NCI-H526 treated with DMSO at 0.1 percent for 48 hours (cell line): ENCODE results near the gene DHCR7.

ENCODE experiments used
- DNase-seq: peaks from one replicate; lab custom pipeline; 2025; lab: John Stamatoyannopoulos, UW

DHCR7 gene

DNA sequence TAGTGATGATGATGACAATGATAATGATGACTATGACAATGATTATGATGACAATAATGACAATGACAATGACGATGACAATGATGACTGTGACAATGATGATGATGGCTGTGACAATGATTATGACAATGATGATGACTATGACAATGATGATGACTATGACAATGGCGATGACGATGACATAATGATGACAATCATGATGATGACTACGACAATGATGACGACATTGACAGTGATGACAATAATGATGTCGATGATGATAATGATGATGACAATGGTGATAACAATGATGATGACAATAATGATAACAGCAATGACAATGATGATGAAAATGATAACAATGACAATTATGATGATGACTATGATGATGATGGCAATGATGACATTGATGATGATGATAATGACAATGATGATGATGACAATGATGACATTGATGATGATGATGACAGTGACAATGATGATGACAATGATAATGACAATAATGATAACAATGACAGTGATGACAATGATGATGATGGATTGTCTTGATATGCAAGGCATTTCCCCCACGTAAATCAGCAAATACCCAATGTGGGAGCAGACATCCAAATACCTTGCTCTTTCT lies 37.7 kb downstream of the DHCR7 start:
- DNase-seq = no peak

DNA sequence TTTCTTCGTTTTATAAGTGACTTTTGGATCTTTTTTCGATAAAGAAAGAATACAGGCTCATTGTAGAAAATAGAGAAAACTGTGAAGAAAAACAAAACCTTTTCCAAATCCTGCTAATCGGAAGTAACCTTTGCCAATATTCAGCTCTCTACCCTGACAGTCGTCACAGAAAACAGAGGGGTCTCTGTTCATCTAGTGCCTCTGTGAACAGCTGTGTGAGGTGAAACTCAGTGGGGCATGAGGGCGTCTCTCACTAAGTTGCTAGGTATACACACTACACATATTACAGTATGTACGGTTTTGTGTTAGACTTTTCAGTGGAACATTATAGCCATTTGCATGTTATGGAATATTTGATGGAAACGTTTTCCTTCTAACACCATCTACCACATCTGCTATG lies 39.4 kb downstream of the DHCR7 start:
- DNase-seq = no peak

DNA sequence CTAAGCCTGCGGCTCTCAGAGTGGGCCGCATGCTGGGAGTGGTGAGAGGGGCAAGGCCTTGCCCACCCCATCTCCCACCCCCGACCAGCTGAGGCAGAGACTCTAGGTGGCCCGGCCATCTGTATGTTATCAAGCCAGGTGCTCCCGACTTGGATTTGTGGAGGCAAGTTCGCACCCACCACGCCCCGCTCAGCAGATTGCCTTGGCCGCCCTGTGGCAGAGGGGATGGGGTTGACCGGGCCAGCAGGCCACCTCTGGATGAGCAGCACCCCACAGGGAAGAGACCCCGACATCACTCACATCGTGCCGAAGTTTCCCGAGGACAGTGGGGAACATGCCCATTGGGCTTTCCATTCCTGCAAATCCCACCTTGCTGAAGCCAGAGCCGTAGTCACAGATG lies 40.8 kb downstream of the DHCR7 start:
- DNase-seq = no peak

DNA sequence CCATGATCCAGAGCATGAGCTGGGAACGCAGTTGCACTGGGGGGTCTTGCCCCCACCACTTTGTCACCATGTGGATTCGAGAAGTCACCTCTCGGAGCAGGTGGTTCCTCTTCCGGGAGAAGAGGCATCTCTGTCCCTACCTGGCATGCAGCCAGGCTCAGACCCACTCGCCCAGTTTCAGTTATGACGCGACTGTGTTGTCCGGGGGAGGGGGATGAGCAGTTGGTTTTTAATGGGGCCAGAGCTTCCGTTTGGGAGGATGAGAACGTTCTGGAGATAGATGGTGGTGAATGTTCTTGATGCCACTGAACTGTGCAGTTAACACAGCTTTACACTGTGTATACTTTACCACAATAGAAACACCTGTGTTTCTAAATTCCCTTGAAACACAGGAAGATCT lies 41.5 kb downstream of the DHCR7 start:
- no peak for DNase-seq

DNA sequence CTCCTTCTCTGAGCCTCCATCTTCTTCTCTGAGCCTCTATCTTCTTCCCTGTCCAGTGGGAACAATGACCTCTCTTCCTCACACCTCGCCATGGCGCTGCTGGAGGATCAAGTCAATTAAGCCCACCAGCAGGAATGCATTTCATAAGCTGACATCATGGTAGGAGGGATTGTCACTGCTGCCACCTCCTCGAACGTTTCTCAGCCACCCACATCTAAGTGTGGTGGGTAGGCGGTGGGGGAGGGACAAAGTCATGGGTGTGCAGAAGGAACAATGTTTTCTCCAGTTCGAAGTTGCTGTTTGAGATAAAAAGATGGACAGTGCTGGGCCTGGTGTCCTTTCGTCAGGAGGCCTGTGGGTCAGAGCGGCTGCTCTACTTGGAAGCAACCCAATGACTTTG lies 44.0 kb downstream of the DHCR7 start:
- DNase-seq = no peak

DNA sequence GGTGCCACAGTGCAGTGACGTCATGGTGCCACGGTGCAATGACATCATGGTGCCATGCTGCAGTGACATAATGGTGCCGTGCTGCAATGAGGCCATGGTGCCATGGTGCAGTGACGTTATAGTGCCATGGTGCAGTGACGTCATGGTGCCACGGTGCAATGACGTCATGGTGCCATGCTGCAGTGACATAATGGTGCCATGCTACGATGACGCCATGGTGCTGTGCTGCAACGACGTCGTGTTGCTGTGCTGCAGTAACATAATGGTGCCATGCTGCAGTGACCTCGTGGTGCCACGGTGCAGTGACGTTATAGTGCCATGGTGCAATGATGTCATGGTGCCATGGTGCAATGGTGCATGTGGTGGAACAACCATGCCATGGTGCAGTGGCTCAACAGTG lies 45.3 kb downstream of the DHCR7 start:
- DNase-seq = no peak

DNA sequence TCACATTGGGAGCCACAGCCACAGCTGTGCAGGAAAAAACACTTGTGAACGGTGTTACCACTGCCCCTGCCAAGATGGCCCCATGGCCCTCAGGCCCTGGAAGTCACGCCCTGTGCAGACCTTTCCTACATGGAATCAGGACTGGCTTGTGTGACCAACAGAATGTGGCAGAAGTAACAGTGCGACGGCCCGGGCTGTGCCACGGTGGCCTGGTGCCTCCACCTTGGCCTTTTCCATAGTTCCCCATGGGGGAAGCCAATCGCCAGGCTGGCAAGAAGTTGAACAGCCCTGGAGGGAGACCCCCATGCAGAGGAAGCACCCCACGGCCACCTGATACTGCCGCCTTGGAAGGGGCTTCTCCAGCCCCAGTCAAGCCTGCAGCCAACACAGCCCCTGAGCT lies 48.0 kb downstream of the DHCR7 start:
- DNase-seq = no peak

DNA sequence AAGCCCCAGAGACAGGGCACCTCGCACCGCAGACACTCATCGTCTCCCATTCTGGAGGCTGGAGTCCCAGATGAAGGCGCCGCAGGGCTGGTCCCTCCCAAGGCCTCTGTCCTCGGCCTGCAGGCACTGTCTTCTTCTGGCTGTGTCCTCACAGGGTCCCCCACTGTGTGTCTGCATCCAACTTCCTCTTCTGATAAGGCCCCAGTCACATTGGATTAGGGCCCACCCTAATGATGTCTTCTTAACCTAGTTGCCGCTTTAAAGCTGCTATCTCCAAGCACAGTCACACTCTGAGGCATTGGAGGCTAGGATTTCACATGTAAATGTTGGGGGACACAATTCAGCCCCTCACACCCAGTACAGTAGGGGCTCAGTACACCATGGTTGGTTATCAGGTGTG lies 48.9 kb downstream of the DHCR7 start:
- DNase-seq = no peak

DNA sequence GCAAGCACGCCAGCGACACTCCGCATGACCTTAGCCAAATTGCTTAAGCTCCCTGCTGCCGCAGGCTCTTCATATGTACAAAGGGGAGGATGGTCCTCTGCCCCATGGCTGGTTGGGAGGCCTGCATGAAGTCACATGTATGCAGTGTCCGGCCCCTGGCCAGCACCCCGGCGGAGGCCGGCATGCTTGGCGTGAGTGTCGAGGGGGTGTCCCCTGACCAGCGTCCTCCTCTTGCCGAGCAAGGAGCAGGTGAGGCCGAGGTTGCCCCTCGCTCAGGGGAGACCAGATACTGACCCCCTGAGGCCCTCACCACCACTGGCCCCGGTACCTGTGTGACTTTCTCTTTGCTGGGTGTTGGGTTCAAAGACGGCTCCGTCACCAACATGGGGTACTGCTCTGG lies 50.2 kb downstream of the DHCR7 start:
- no peak for DNase-seq

DNA sequence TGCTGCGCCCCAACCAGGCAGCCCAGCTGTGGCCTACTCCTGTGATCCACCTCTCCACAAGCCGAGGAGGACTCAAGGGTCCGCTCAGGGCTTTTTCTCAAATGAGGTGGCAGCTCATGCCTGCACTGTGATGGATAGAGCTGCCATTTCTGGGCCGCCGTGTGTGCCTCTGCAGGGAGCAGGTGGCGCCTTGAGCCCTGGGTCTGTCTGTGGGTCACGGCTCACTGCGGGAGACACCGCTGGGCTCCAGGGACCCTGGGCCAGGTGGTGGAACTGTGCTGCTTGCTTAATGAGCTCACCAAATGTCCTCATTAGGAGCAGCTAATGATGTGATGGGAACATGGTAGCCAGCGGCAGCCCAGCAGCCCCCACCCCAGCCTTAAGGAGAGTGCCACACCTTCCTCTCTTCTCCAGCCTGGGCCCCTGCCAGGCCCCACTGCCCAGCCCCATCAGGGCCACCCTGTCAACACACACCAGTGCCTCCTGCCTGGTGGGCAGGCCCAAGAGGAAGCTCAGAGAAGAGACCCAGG lies 50.8 kb downstream of the DHCR7 start:
- DNase-seq = no peak

DNA sequence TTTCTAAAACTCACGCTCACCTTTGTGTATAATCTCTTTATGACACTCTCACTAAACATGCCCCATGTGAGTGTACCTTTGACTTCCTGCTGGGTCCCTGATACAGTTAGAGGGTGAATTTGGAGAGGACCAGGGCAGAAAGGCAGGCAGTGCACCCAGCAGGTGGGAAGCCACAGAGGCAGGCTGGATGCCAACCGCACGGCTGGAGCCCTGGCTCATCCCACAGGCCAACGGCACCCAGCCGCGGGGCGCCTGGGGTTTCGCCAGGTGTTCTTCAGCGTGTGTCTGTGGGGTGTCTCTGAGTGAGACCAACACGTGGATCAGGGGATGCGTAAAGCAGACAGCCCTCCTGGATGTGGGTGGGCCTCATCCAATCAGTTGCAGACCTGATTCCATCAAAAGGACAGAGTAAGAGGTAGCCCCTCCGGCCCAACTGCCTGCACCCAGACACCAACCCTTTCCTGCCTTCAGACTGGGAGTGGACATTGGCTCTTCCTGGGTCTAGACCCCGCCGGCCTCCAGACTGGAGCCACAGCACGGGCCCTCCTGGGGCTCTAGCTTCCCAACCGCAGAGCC lies 51.6 kb downstream of the DHCR7 start:
- DNase-seq = no peak

DNA sequence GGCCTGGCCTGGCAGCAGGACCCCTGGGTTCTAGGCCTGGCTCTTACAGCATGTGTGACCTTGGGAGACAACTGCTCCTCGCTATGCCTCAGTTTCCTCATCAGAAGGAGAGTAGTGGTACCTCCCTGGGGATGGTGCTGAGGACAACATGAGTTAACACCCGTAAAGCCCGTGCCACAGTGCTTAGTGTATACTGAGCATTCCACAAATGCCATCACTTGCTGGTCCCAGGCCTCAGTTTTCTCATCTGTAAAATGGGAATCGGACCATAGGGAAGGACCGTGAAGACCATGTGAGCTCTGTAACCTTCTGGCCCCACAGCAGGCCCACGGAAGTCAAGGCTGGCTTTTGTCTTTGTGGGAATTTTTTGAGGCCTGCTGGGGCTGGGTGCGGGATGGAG lies 52.4 kb downstream of the DHCR7 start:
- DNase-seq = no peak

DNA sequence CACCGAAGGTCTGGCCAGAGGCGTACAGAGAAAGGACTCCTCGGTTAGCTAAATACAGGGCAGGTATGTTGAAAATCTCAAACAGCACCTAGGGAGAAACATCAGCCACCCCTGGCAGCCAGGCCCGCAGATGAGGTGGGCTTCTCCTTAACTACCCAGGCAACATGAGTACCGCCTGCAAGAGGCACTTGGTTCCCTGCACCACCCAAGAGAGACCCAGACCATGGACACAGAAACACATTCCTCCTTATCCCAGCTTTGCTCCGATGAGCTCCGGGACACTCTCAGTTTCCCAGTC lies 53.0 kb downstream of the DHCR7 start:
- no peak for DNase-seq

DNA sequence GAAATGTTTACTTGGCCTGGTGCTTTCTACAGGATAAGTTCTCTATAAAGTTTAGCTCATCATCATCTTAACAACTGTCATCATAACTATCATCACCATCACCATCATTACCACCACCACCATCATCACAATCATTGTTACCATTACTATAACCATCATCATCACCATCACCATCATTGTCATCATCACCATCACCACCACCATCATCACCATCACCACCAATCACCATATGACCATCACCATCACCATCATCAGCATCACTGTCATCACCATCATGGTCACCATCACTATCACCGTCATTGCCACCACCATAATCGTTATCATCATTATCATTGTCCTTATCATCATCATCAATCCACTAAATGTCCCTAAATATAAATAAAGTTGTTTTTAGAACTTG lies 54.9 kb downstream of the DHCR7 start:
- no peak for DNase-seq

DNA sequence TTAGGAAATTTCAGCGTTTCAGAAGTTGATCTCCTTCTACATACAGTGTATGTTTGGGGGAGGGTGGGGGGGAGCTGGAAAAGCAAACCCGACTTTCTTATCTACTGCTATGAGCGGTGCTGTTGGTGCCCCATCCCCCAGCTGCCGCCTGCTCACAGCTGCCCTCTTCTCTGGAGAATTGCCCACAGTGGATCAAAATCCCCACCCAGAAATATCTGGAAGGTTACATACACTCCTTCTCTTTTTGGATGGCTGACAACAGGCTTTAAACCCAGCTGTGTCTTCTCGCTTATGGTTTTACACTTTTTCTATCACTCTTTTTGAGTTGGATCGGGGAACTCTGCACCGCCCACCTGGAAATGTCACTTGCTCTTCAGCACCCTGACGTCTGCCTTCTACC lies 56.4 kb downstream of the DHCR7 start:
- no peak for DNase-seq

DNA sequence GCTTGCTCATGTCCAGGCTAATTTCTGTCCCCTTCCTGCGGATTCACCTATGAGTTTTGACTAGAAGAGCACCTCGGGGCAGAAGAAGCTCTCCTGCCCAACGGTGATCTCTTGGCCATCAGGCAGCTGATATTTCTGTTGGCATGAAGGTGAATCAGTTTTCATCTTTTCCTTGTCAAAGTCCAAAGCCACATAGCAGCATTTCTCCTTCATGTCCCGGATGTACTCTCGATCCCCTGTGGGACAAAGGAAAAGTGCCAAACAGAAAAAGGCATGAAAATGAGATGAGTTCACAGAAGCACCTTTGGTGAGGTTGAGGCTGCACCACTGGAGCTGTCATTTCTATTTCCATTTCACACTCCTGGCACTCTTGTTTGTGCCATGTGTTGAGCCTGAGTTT lies 56.8 kb downstream of the DHCR7 start:
- no peak for DNase-seq

DNA sequence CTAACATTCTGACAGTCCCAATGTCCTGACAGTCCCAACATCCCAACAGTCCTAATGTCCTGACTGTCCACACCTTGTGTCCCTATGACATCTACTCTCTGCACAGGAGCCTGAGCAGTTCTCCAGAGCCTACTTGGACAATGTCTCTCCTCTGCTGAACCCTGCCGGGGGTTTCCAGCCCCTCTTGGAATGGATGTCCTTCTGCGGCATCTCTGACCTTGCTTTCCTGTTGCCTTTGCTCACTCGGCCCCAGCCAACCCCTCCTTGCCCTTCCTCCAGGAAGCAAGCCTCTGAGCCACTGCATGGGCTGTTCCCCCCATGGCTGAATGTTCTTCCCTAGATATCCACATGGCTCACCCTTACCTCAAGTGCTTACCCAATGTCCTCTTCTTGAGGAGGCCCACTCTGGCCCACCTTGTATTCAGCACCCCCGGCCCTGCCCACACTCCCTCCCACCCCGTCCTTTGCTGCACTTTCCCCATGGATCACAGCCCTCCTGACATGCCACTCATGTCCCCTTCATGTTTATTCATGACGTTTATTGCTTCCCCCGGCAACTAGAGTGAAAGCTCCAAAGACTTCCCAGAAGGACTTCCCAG lies 59.5 kb downstream of the DHCR7 start:
- no peak for DNase-seq

DNA sequence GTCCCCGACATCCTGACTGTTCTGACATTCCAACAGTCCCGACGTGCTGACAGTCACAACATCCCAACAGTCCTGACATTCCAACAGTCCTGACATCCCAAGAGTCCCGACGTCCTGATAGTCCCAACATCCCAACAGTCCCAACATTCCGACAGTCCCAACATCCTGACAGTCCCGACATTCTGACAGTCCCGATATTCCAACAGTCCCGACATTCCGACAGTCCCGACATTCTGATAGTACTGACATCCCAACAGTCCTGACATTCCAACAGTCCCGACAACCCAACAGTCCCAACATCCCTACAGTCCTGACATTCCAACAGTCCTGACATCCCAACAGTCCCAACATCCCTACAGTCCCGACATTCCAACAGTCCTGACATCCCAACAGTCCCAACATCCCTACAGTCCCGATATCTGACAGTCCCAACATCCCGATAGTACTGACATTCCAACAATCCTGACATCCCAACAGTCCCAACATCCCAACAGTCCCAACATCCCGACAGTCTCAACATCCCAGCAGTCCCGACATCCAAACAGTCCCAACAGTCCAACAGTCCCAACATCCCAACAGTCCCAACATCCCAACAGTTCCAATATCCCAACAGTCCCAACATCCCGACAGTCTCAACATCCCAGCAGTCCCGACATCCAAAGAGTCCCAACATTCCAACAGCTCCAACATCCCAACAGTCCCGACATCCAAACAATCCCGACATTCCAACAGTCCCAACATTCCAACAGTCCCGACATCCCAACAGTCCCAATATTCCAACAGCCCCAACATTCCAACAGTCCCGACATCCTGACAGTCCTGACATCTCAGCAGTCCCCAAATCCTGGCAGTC lies 60.2 kb downstream of the DHCR7 start:
- no peak for DNase-seq

DNA sequence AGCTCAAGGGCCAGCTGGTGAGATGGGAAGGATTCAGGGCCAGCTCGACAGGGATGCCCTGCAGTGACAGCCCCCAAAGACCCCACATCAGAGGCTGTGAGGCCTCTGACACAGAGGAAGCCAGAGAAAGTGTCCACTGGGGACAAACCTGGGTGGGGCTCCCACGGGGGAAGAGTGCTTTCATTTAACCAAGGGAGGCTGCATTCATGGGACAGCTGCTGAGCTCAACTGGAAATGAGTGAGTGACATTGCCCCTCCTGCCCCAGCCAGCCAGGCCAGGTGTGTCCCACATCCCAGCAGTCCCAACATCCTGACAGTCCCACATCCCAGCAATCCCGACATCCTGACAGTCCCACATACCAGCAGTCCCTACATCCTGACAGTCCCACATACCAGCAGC lies 61.0 kb downstream of the DHCR7 start:
- DNase-seq = no peak

DNA sequence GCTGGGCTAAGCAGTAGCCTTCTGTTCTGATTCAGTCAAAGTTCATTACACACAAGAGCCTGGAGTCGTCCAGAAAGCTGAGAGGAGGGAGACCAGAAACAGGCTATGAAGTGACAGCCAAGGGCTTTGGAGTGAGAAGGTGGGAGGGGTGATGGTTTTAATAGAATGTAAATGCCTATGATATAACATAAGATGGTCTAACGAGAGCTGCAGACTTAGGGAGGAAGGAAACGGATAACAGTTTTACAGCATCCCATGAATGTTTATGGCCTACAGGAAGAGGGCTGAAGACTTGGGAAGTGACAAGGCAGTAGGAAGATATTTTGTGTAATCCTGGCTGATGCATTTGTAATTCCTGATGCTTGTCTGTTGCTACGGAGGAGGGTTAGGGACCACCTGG lies 62.0 kb downstream of the DHCR7 start:
- DNase-seq = no peak

DNA sequence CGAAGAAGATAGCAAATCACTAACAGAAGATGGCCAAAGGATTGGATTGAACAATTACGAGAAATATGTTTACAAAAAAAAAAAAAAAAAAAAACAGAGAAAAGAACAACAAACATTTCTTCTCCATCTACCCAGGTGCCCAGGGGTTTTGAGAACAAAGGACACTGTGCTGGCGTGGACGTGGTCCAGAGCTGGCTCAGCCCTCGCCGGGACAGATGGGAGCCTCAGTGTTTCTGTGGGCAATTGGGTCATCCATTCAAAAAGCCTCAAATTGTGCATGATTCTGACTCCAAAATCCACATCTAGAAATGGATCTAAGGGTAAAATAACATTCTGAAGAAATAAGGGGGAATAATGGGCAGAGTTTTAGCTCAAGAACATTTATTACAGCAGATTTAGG lies 63.1 kb downstream of the DHCR7 start:
- DNase-seq = no peak

DNA sequence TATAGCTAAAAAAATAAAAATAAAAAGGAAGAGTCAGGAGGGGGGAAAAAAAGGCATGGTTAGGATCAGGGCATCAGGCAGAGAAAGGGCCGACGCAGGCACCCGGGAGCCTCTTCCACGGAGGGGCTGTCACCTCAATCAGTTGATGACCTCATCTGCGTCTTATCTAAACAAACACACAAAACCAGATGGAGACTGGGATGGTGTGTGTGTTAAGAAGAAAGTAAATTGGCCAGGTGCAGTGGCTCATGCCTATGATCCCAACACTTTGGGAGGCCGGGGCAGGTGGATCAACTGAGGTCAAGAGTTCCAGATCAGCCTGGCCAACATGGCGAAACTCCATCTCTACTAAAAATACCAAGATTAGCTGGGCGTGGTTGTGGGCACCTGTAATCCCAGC lies 63.6 kb downstream of the DHCR7 start:
- DNase-seq = no peak
